RWPE2 (cell line): Measurements from ENCODE around the gene HHAT.

Experiments
- ATAC-seq: fragments of 200-7000 bp; cut with Tn5 transposase; 3 replicates; pipeline ENCODE4 v1.9.1; 2021; ENCODE audit warnings: low read depth
- DNase-seq: peaks from one replicate; pipeline ENCODE4 v3.0.0-alpha.2; 2020; ENCODE audit warnings: low spot score
- H3K27ac ChIP-seq: fragments of 450-650 bp; 2 replicates; pipeline ENCODE4 v1.5.1; 2017; ENCODE audit warnings: mild to moderate bottlenecking; ENCODE audit not compliant: poor library complexity, severe bottlenecking
- H3K27me3 ChIP-seq: fragments of 250-450 bp; sonication (Bioruptor Pico); 2 replicates; pipeline ENCODE4 v1.5.1; 2021; ENCODE audit warnings: mild to moderate bottlenecking, moderate library complexity; ENCODE audit not compliant: insufficient read depth, poor library complexity, severe bottlenecking
- H3K36me3 ChIP-seq: fragments of 250-450 bp; sonication (Bioruptor Pico); 2 replicates; pipeline ENCODE4 v1.5.1; 2020; ENCODE audit warnings: low read depth, mild to moderate bottlenecking, moderate library complexity
- H3K4me1 ChIP-seq: fragments of 250-450 bp; sonication (Bioruptor Pico); 2 replicates; pipeline ENCODE4 v1.5.1; 2021; ENCODE audit warnings: mild to moderate bottlenecking, moderate library complexity; ENCODE audit not compliant: insufficient read depth, poor library complexity, severe bottlenecking
- H3K4me3 ChIP-seq: fragments of 250-450 bp; sonication (Bioruptor Pico); 2 replicates; pipeline ENCODE4 v1.5.1; 2021; ENCODE audit warnings: mild to moderate bottlenecking, moderate library complexity; ENCODE audit not compliant: severe bottlenecking
- H3K9me3 ChIP-seq: fragments of 250-450 bp; sonication (Bioruptor Pico); 2 replicates; pipeline ENCODE4 v1.5.1; 2021; ENCODE audit warnings: mild to moderate bottlenecking, moderate library complexity; ENCODE audit not compliant: severe bottlenecking
- CTCF ChIP-seq: fragments of 450-650 bp; IDR thresholded peaks from one replicate; pipeline ENCODE4 v1.5.1; 2017; ENCODE audit warnings: mild to moderate bottlenecking, moderate library complexity; ENCODE audit not compliant: poor library complexity, severe bottlenecking

Gene HHAT

GRCh38 chr1:210377731-210378333 lies 49.1 kb downstream of the HHAT start:
- Histone ChIP-seq H3K36me3 (no peaks in the 10 kb centered on the region), H3K4me3 (no peak overlapping the region), H3K27ac (peak overlapping the region; percentile 29), H3K9me3 (no peaks in the 10 kb centered on the region), H3K4me1 (peaks cover 18% of the 10 kb centered on the region), H3K27me3 (no peaks in the 10 kb centered on the region)
- ATAC-seq (no peak), DNase-seq (no peak)
- TF ChIP-seq CTCF, result no peak

GRCh38 chr1:210378736-210379135 lies 50.0 kb downstream of the HHAT start:
- TF ChIP-seq CTCF, result no peak
- no peaks in the 10 kb centered on the region for H3K36me3 ChIP-seq
- no peak for DNase-seq
- H3K27me3 ChIP-seq, result no peaks in the 10 kb centered on the region
- H3K4me3 ChIP-seq, result no peak overlapping the region
- no peaks in the 10 kb centered on the region for H3K9me3 ChIP-seq
- peaks cover 14% of the 10 kb centered on the region for H3K4me1 ChIP-seq
- H3K27ac ChIP-seq, result no peak overlapping the region
- ATAC-seq, result no peak

GRCh38 chr1:210381934-210382333 lies 53.2 kb downstream of the HHAT start:
- no peaks in the 10 kb centered on the region for H3K27me3 ChIP-seq
- H3K4me1 ChIP-seq, result peaks cover 8% of the 10 kb centered on the region
- ATAC-seq (no peak), DNase-seq (no peak)
- no peaks in the 10 kb centered on the region for H3K9me3 ChIP-seq
- no peaks in the 10 kb centered on the region for H3K36me3 ChIP-seq
- H3K4me3 ChIP-seq, result no peak overlapping the region
- no peak overlapping the region for H3K27ac ChIP-seq
- TF ChIP-seq CTCF, result no peak

- no peaks in the 10 kb centered on the region for H3K4me1 ChIP-seq
- no peaks in the 10 kb centered on the region for H3K9me3 ChIP-seq
- H3K27ac ChIP-seq, result no peak overlapping the region
- no peak for ATAC-seq
- DNase-seq, result no peak
- no peak for TF ChIP-seq CTCF
- H3K36me3 ChIP-seq, result no peaks in the 10 kb centered on the region
- H3K4me3 ChIP-seq, result no peak overlapping the region
- H3K27me3 ChIP-seq, result no peaks in the 10 kb centered on the region
These were observed 55.9 kb downstream of the HHAT start for GRCh38 chr1:210384625-210385024.

GRCh38 chr1:210385228-210385627 lies 56.5 kb downstream of the HHAT start:
- H3K9me3 ChIP-seq, result no peaks in the 10 kb centered on the region

More at GRCh38 chr1:210385228-210385627, 56.5 kb downstream of the HHAT start:
- Histone ChIP-seq H3K36me3 (no peaks in the 10 kb centered on the region), H3K4me3 (no peak overlapping the region), H3K27me3 (no peaks in the 10 kb centered on the region), H3K27ac (no peak overlapping the region), H3K4me1 (no peaks in the 10 kb centered on the region)
- ATAC-seq, result no peak
- no peak for TF ChIP-seq CTCF
- no peak for DNase-seq
